GM23338 (cell line): Measurements from ENCODE around the gene IMP3. TPM values are rescaled to one million over a fixed set of nuclear protein-coding genes. Genes with fewer than 3 reads are reported as not detected.

ENCODE experiments used
- ATAC-seq: fragments of 200-7000 bp; cut with Tn5 transposase; 3 replicates; pipeline ENCODE4 v1.9.1; 2020
- DNase-seq: peaks from one replicate; pipeline ENCODE4 v3.0.0-alpha.2; 2015; ENCODE audit warnings: low spot score
- H2AFZ ChIP-seq: fragments of 200-600 bp; sonication (generic); 2 replicates; pipeline ENCODE4 v1.8.0; 2016; ENCODE audit warnings: antibody characterized with exemption, mild to moderate bottlenecking, moderate library complexity
- H3F3A ChIP-seq: fragments of 200-600 bp; sonication (generic); replicated peaks from 2 replicates; pipeline ENCODE4 v1.8.0; 2017; ENCODE audit warnings: antibody characterized with exemption, mixed run types, low read depth
- H3K27ac ChIP-seq: fragments of 200-600 bp; sonication (generic); 2 replicates; pipeline ENCODE4 v1.6.1; 2016; ENCODE audit warnings: low read depth
- H3K27me3 ChIP-seq: fragments of 200-600 bp; sonication (generic); 2 replicates; pipeline ENCODE4 v1.8.0; 2016; ENCODE audit warnings: mild to moderate bottlenecking, mixed run types, moderate library complexity; ENCODE audit not compliant: insufficient read depth
- H3K36me3 ChIP-seq: fragments of 200-600 bp; sonication (generic); 2 replicates; pipeline ENCODE4 v1.8.0; 2016; ENCODE audit warnings: mild to moderate bottlenecking; ENCODE audit not compliant: insufficient read depth
- H3K4me1 ChIP-seq: fragments of 200-600 bp; sonication (generic); 2 replicates; pipeline ENCODE4 v1.8.0; 2016; ENCODE audit warnings: mild to moderate bottlenecking, moderate library complexity; ENCODE audit not compliant: insufficient read depth
- H3K4me2 ChIP-seq: fragments of 200-600 bp; sonication (generic); 2 replicates; pipeline ENCODE4 v1.7.1; 2017; ENCODE audit warnings: mixed run types
- H3K4me3 ChIP-seq: fragments of 200-600 bp; sonication (generic); 2 replicates; pipeline ENCODE4 v1.6.1; 2016; ENCODE audit warnings: mixed run types
- H3K79me2 ChIP-seq: fragments of 200-600 bp; sonication (generic); replicated peaks from 2 replicates; pipeline ENCODE4 v1.8.0; 2017; ENCODE audit warnings: mild to moderate bottlenecking; ENCODE audit not compliant: insufficient read depth
- H3K9me2 ChIP-seq: fragments of 200-600 bp; sonication (generic); 2 replicates; pipeline ENCODE4 v1.8.0; 2017; ENCODE audit not compliant: insufficient read depth
- H4K20me1 ChIP-seq: fragments of 200-600 bp; sonication (generic); replicated peaks from 2 replicates; pipeline ENCODE4 v1.8.0; 2017; ENCODE audit warnings: mild to moderate bottlenecking; ENCODE audit not compliant: insufficient read depth
- H3K27ac Mint-ChIP-seq: 2 replicates; pipeline ENCODE4 v1.8.0; 2020; ENCODE audit warnings: inconsistent platforms, mild to moderate bottlenecking, moderate library complexity, mixed read lengths
- H3K27me3 Mint-ChIP-seq: 3 replicates; pipeline ENCODE4 v1.8.0; 2022; ENCODE audit warnings: low read depth, mild to moderate bottlenecking, moderate library complexity, mixed read lengths, inconsistent platforms; ENCODE audit not compliant: insufficient read depth, poor library complexity
- H3K36me3 Mint-ChIP-seq: 3 replicates; pipeline ENCODE4 v1.8.0; 2021; ENCODE audit warnings: low read depth, mild to moderate bottlenecking, inconsistent platforms, moderate library complexity, mixed read lengths
- H3K4me1 Mint-ChIP-seq: 3 replicates; pipeline ENCODE4 v1.8.0; 2020; ENCODE audit warnings: mild to moderate bottlenecking, inconsistent platforms, mixed read lengths
- H3K4me3 Mint-ChIP-seq: 3 replicates; pipeline ENCODE4 v1.8.0; 2021; ENCODE audit warnings: moderate library complexity, mild to moderate bottlenecking, inconsistent platforms, mixed read lengths
- H3K9me3 Mint-ChIP-seq: 3 replicates; pipeline ENCODE4 v1.8.0; 2020; ENCODE audit warnings: moderate library complexity, mild to moderate bottlenecking, inconsistent platforms, mixed read lengths
- CREB1 ChIP-seq: fragments of 250-450 bp; sonication (Bioruptor Pico); IDR thresholded peaks from 2 replicates; pipeline ENCODE4 v1.5.0; 2020; ENCODE audit warnings: low read depth, mild to moderate bottlenecking, moderate library complexity
- CTCF ChIP-seq, 2 experiments: fragments of 200-600 bp in 1 of 2; sonication (generic) in 1 of 2; conservative IDR thresholded peaks; 2 replicates each; pipeline versions ENCODE4 v1.5.1 to v1.6.1; 2016 to 2017; ENCODE audit warnings: antibody characterized with exemption in 2 of 2, low read depth in 2 of 2, mild to moderate bottlenecking in 2 of 2, moderate library complexity in 1 of 2
- ETS1 ChIP-seq: IDR thresholded peaks from 2 replicates; pipeline ENCODE4 v1.6.1; 2016; ENCODE audit warnings: antibody characterized with exemption
- EZH2 ChIP-seq: fragments of 200-600 bp; sonication (generic); IDR thresholded peaks from one replicate; pipeline ENCODE4 v1.8.0; 2017; ENCODE audit warnings: antibody characterized with exemption, mild to moderate bottlenecking, low read depth; ENCODE audit not compliant: unreplicated experiment
- EZH2phosphoT487 ChIP-seq: fragments of 200-600 bp; sonication (generic); IDR thresholded peaks from one replicate; pipeline ENCODE4 v1.8.1; 2018; ENCODE audit warnings: antibody characterized with exemption; ENCODE audit not compliant: unreplicated experiment
- JUNB ChIP-seq: IDR thresholded peaks from one replicate; pipeline ENCODE4 v1.6.1; 2016; ENCODE audit warnings: antibody characterized with exemption; ENCODE audit not compliant: unreplicated experiment
- NANOG ChIP-seq: IDR thresholded peaks from 2 replicates; pipeline ENCODE4 v1.6.1; 2016; ENCODE audit warnings: antibody characterized with exemption, borderline replicate concordance
- STAT1 ChIP-seq: IDR thresholded peaks from one replicate; pipeline ENCODE4 v1.6.1; 2016; ENCODE audit warnings: antibody characterized with exemption; ENCODE audit not compliant: unreplicated experiment
- ZNF114 ChIP-seq: fragments of 250-450 bp; sonication (Bioruptor Pico); IDR thresholded peaks from 2 replicates; pipeline ENCODE4 v1.5.0; 2020; ENCODE audit warnings: mild to moderate bottlenecking, moderate library complexity
- ZNF331 ChIP-seq: fragments of 250-450 bp; sonication (Bioruptor Pico); IDR thresholded peaks from 2 replicates; pipeline ENCODE4 v1.5.0; 2020; ENCODE audit warnings: low read depth, mild to moderate bottlenecking, moderate library complexity
- ZNF462 ChIP-seq: fragments of 250-450 bp; sonication (Bioruptor Pico); IDR thresholded peaks from 2 replicates; pipeline ENCODE4 v1.5.0; 2020; ENCODE audit warnings: mild to moderate bottlenecking, moderate library complexity
- polyA plus RNA-seq: library from polyadenylated mRNA; unstranded; fragments of >200 nt; fragmentation: Nextera tagmentation; extraction: Ambion mirVana; gene quantifications from 2 replicates; pipeline ENCODE4 v1.2.1, GENCODE V29; 2016
- total RNA-seq: library from RNA; depleted of rRNA; stranded (reverse); fragments of >200 nt; shearing (Covaris generic); gene quantifications from 2 replicates; pipeline ENCODE4 v1.2.3, GENCODE V29; 2014

IMP3 gene
- total and polyA plus RNA-seq, 2 experiments from 2014 or later = 210 to 319 TPM

GRCh38 chr15:75655931-75656330 is 15.9 kb upstream of the IMP3 start (continued):
- TF ChIP-seq CTCF (conservative IDR thresholded peaks at IDR 0.05; ENCODE audit: low read depth in 2 of 2) (no peak), ETS1 (no peak), ZNF114 (no peak), JUNB (no peak)

GRCh38 chr15:75654201-75654907 is 14.3 kb upstream of the IMP3 start:
- no peak overlapping the region for H3K27ac ChIP-seq
- peaks cover 12% of the 10 kb centered on the region for H3K4me1 ChIP-seq
- peaks cover 20% of the 10 kb centered on the region for H3K27me3 Mint-ChIP-seq
- 0 out of 2 replicates have a peak, but pooled peaks cover 3% of the 10 kb centered on the region for H3F3A ChIP-seq
- H3K9me3 Mint-ChIP-seq = no peaks in the 10 kb centered on the region
- no peak overlapping the region for H3K4me3 Mint-ChIP-seq
- no peaks in the 10 kb centered on the region; the same call in 1 of the 2 replicates for H3K36me3 ChIP-seq
- H3K4me1 Mint-ChIP-seq = peaks cover 47% of the 10 kb centered on the region
- no peak overlapping the region for H3K27ac Mint-ChIP-seq
- no peaks in the 10 kb centered on the region for H3K9me2 ChIP-seq
- peaks cover 62% of the 10 kb centered on the region for H3K79me2 ChIP-seq
- no peak overlapping the region for H2AFZ ChIP-seq
- DNase-seq (no peak), ATAC-seq (no peak)
- H3K27me3 ChIP-seq = no peaks in the 10 kb centered on the region
- no peak overlapping the region for H3K4me2 ChIP-seq
- H3K4me3 ChIP-seq = no peak overlapping the region
- H4K20me1 ChIP-seq = peaks cover 19% of the 10 kb centered on the region
- peaks cover 29% of the 10 kb centered on the region for H3K36me3 Mint-ChIP-seq
- TF ChIP-seq JUNB (no peak), STAT1 (no peak), ZNF114 (no peak), CREB1 (CRISPR knock-in tag) (no peak), EZH2phosphoT487 (no peak), EZH2 (no peak), ZNF462 (CRISPR knock-in tag) (no peak), ZNF331 (CRISPR knock-in tag) (no peak), NANOG (no peak), ETS1 (no peak)
